ENCODE data around the gene CDC42EP5.
"Not testable (repeated sequence)": the region's sequence is repeated elsewhere in the genome, so short reads cannot be mapped to it uniquely, and the experiment has no call there.

CDC42EP5 gene

DNA sequence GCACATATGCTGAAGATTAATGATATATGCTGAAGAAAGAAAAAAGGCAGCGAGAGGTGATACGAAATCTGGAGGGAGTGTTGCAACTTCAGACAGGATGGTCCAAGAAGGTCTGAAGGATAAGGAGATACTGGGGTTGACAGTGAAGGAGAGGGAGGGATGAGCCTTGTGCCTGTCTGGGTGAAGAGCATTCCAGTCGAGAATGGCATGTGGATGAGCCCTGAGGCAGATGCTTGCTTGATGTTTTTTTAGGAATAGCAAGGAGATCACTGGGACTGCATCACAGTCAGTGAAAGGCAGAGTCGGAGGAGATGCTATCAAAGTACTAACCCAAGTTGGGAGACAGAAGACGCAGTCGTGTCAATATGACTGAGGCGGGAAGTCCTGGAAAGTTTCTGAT is 16.2 kb upstream of the CDC42EP5 start:
- no peak for FAIRE-seq

DNA sequence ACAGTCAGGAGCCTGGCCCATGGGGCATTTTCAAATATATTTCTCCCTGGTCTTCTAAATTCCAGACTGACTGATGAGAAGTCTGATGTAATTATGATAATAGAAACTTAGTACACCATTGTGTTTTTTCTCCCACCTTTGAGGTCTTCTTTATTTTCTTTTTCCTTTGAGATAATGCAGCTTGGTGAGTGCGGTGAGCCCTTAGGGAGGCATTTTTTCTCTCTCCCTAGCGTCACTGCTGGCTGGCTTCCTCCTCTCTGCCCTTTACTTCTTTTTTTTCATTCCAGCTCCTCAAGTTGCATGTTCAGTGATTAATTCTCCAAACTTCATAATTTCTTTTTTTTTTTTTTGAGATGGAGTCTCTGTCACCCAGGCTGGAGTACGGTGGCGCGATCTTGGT is 12.8 kb upstream of the CDC42EP5 start:
- FAIRE-seq: no peak

DNA sequence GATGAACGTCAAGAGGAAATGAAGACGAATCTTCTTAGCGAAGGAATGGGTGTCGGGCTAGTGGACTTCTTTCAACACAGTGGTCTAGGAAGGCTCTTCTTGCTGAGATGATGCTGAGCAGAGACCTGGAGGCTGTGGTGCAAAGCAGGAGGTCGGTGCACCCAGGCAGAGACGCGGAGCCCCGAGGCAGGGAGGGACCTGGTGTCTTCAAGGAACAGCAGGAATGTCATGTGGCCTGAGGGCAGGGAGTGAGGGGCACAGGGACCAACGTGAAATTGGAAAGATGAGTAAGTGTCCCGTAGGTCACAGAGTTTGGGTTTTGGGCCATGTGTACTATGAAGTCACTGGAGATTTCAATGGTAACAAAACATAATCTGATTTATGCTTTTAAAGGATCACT is 11.4 kb upstream of the CDC42EP5 start:
- no peak for FAIRE-seq

DNA sequence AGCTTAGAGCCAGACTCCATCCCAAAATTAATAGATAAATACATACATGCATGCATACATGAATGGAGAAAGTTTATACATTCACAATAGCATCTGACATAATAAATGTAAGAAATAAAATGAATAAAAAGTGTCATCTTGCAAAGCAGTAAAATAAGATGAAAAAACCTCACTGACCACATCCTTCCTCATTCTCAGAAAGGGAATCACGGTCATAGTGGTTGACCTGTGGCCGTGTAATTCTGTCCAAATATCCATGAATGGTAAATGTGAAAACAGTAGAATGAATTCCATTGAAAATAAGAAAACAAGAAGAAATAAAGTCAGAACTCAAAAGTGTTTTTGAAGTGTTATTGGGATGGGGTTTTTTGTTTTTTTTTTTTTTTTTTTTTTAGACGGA is 9.8 kb upstream of the CDC42EP5 start:
- no peak for FAIRE-seq

DNA sequence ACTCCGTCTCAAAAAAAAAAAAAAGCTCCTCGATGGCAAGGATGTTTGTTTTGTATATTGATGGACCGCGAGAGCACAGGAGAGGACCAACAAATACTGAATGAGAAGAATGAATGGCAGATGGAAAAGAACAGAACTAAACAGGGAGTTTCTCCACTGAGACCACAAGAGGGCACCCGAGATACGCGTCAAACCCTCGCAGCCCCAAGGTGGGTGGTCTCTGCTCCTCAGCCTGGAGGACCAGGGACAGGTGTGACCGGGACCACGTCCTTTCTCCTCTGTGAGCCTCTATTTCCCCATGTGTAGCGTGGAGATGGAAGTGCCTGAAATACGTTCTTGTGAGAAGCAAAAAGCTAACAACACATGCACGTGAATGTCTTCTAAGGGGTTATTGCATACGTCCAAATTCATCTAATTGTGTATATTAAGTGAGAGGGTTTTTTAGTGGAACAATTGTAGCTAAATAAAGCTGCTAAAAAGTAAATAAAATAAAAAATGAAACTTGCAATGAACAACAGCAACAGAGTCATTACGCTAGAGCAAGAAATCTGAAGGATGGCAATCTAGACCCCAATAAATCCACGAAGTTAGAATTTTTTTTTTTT is 8.3 kb upstream of the CDC42EP5 start:
- no peak for FAIRE-seq

DNA sequence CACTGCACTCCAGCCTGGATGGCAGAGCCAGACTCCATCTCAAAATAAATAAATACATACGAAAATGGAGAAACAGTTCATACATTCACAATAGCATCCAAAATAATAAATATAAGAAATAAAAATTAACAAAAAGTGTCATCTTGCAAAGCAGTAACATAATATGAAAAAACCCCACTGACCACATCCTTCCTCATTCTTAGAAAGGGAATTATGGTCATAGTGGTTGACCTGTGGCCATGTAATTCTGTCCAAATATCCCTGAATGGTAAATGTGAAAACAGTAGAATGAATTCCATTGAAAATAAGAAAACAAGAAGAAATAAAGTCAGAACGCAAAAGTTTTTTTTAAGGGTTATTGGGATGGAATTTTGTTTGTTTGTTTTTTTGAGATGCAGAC is 7.0 kb upstream of the CDC42EP5 start:
- FAIRE-seq: no peak

DNA sequence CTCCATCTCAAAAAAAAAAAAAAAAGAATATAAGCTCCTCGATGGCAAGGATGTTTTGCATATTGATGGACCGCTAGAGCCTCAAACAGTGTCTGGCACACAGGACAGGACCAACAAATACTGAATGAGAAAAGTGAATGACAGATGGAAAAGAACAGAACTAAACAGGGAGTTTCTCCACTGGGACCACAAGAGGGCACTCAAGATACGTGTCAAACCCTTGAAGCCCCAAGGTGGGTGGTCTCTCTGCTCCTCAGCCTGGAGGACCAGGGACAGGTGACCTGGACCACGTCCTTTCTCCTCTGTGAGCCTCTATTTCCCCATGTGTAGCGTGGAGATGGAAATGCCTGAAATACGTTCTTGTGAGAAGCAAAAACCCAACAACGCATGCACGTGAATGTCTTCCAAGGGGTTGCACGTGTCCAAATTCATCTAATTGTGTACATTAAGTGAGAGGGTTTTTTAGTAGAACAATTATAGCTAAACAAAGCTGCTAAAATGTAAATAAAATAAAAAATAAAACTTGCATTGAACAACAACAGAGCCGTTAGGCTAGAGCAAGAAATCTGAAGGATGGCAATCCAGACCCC is 5.7 kb upstream of the CDC42EP5 start:
- peak; percentile 81 for FAIRE-seq

DNA sequence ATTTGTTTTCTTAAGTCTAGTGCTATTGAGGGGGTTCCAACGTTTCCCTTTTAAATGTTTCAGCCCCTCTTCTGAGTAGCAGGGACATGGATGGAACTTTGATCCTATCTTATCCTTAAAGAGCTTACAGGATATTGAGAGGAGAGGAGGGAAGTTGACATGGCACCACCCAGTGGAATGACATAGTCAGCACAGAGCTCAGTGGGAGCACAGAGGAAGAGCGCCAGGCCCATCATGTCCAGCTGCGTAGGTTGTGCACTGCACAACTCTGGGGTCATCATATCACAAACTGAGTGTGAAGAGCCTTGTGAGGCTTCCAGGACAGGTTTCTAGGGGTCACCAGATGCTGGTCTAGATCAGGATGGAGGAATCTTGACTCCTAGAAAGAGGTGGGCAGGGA is 4.6 kb upstream of the CDC42EP5 start:
- FAIRE-seq: no peak

DNA sequence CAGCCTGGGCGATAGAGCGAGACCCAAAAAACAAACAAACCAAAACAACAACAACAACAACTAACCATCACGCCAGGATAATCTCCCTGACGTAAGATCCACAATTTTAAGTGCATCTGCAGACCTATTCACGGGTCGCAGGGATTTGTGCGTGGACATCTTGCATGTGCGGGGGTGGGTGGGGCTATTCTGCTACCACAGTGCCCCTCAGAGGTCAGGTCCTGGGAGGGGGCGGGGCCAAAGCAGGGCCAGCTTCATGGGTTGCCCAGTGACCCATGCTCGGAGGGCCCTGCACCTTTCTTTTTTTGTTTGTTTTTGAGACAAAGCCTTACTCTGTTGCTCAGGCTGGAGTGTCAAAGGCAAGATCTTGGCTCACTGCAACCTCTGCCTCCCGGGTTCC is 2.6 kb upstream of the CDC42EP5 start:
- no peak for FAIRE-seq

DNA sequence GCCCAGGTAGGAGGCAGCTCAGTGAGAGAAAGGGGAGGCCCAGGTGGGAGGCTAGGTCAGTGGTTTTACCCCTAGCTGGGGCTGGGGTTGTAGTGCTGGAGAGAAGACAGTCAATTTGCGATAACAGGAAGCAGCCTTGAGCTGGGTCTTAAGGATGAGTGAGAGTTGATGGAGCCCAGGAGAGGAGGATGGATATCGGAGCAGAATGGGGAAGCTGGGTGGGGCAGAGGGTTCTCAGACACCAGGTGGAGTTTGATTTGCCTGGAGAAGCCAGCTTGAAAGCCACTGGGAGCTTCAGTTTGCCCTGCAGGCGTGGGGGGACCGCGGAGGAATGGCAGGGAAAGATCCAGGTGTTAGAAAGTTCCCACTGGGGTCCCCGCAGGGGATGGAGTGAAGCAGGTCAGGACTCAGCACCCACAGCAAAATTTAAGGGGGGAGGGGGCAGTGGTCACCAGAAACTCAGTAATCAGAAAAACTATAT is 836 bp upstream of the CDC42EP5 start:
- FAIRE-seq: no peak

DNA sequence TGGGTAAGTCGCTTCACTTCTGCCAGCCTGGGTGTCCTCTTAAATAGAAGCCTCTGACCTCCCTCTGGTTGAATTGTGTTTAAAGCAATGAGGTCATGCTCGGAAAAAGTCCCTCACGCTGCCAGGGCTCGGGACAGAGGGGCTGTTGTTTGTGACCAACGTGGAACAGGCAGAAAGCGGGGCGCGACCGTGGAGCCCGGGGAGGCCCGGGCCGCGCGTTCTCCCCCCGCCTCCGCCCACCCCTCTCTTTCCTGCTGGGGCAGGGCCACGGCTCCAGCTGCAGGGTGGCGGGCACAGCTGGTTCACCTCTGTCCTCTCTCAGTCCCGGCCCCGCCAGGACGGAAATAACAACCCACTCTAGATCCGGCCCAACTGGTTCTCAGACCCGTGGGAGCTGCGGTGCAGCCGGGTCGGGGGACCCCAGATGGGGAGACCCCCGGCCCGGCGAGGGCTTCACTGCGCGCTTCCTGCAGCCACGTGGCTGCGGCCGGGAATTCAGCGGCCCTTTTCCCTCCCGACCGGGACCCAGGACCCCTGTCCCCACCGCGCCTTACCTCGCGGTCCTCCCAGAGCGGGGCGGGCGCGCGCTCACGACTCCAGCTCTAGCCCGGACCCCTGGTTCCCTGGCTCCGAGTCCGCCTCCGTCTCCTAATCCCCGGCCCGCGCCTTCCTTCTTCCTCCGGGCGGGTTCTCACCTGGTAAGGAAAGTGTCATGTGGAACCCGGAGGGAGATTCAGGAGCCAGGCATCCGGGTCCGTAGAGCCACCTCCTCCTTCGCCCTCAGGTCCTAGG is 1.9 kb downstream of the CDC42EP5 start:
- no peak for FAIRE-seq

DNA sequence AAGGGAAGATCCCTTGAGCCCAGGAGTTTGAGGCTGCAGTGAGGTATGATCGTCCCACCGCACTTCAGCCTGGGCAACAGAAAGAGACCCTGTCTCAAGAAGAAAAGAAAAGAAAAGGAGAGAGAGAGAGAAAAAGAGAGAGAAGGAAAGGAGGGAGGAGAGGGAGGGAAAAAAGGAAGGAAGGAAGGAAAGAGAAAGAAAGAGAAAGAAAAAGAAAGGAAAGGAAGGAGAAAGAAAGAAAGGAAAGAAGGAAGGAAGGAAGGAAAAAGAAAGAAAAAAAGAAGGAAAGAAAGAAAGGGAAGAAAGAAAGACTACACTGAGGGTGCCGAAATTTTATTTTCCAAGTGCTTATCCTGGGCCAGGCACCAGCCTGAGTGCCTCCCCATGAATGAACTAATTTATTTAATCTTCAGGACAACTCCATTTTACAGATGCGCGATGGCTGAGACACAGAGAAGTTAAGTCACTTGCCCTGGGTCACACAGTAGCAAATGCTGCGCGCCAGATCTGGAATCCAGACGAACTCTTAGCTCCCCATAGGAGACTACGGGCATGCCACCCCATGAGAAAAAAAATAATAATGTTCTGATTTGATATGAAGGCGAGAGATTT is 2.7 kb downstream of the CDC42EP5 start:
- FAIRE-seq: no peak

DNA sequence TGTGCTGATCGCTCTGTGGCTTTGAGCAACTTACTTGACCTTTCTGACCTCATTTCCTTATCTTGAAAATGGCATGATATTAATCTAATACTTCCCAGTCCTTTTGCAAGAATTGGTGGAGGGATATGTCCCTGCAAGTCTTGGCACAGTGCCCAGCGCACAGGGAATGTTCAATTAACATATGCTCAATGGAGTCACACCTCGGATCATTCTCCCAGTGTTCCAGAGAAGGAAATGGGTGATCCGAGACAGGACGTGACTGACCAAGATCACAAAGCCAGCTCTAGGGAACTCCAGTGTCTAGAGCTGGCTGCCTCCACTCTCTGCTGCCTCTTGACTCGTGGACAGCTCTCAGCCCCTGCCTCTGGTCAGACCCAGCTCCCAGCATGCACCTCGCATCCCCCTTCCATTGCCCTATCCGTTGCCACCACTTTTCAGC is 3.6 kb downstream of the CDC42EP5 start:
- FAIRE-seq: no peak

DNA sequence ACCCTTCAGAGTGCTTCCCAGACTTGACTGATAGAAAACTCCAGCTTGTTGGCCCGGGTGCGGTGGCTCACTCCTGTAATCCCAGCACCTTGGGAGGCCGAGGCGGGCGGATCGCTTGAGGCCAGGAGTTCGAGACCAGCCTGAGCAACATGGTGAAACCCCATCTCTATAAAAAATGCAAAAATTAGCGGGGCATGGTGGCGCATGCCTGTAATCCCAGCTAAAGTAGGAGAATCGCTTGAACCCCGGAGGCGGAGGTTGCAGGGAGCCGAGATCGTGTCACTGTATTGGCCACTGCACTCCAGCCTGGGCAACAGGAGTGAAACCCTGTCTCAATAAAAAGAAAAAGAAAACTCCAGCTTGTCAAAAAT is 7.0 kb downstream of the CDC42EP5 start:
- not testable (repeated sequence) for FAIRE-seq

DNA sequence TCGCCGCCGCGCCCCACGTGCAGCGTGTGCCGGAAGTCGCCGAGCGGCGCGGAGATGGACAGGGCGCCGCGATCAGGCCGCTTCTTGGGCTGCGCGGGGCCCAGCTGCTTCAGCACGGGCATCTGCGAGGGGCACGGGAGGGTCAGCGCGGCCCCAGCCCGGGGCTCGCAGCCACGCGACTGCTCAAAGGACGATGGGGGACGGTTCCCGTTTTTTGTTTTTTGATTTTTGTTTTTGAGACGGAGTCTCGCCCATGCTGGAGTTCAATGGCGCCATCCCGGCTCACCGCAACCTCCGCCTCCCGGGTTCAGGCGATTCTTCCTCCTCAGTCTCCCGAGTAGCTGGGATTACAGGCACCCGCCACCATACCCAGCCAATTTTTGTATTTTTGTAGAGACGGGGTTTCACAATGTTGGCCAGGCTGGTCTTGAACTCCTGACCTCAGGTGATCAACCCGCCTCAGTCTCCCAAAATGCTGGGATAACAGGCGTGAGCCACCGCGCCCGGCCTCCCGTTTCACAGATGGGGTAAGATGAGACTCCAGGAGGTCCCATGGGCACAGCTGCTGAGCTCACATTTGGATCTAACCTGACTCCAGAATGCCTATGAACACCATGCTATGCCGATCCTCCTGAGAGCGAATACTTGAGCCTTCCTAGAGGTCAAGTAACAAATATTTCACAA is 7.5 kb downstream of the CDC42EP5 start:
- no peak for FAIRE-seq

DNA sequence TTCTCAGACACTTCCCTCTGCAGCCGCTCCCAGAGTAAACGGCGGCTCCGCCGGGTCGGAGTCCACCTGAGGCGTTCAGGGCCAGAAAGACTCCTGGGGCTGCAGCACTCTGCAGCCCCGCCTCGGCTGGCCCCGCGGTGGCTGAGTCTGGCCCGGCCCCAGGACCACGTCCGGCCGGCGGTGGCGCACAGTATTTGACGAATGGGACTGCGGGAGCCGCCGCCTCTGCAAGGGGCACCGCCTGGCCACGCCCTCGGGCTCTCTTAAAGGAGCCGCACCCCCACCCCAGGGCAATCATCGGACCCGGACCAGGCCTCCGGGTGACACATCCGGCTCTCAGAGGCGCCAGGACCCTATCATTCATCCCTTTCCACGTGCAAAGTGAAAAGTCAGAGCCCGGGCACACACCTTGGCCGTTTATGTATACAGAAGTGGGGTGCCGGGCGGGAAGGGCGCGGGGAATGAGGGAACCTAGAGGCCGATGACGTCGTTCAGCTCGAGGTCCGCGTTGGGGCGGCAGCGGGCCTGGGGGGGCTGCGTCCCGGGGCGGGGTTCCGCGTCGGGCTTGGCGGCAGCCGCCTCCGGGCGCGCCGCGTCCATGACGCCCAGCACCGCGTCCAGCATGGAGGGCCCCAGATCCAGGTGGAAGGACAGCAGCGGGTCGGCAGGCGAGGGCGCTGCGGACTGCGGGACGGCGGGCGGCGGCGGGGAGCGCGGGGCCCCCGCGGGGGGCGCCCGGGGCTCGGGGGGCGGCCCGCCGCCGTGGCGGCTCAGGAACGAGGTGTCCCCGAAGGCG is 8.3 kb downstream of the CDC42EP5 start:
- FAIRE-seq: peak; percentile 62

DNA sequence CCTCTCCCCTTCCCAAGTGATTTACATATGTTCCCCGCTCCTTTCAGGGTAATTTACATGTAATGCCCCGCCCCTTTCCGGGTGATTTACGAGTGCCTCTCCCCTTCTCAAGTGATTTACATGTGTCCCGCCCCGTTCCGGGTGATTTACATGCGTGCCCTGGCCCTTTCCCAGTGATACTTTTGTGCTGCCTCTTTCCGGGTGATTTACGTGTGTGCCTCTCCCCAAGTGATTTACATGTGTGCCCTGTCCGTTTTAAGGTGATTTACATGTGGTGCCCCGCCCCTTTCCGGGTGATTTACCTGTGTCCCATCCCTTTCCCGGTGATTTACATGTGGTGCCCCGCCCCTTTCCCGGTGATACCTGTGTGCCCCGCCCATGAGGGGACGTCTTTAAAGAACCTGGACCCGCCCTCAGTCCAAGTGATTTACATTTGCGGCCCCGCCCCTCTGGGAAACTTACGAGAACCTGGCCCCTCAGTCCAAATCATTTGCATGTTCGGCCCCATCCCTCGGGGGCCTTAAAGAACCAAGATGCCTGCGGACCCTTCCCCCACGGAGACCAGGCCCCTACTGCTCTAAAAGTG is 9.0 kb downstream of the CDC42EP5 start:
- no peak for FAIRE-seq

DNA sequence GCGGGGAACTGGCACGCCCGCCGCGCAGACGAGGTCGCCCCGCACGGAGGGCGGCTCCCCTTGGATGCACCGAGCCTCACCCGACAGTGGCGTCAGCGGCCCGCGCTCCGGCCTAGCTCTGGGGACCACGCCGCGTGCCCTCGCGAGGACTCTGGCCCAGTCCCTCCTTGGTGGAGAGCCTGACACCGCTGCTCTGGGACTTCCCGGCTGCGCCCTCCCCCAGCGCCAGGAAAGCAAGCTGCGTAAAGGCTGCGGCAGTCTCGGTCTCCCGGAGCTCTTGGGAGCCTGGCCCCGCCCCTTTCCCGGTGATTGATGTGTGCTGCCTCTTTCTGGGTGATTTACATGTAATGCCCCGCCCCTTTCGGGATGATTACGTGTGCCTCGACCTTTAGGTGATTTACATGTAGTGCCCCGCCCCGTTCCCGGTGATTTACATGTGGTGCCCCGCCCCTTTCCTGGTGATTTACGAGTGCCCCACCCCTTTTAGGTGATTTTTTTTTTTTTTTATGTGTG is 9.5 kb downstream of the CDC42EP5 start, which contains the start of gene LENG9:
Gene LENG9 (minus strand): TSS at position 248 of the 513 bp plus-strand sequence. CDS start 252 bp downstream, outside the sequence.
- FAIRE-seq: peak; percentile 100

DNA sequence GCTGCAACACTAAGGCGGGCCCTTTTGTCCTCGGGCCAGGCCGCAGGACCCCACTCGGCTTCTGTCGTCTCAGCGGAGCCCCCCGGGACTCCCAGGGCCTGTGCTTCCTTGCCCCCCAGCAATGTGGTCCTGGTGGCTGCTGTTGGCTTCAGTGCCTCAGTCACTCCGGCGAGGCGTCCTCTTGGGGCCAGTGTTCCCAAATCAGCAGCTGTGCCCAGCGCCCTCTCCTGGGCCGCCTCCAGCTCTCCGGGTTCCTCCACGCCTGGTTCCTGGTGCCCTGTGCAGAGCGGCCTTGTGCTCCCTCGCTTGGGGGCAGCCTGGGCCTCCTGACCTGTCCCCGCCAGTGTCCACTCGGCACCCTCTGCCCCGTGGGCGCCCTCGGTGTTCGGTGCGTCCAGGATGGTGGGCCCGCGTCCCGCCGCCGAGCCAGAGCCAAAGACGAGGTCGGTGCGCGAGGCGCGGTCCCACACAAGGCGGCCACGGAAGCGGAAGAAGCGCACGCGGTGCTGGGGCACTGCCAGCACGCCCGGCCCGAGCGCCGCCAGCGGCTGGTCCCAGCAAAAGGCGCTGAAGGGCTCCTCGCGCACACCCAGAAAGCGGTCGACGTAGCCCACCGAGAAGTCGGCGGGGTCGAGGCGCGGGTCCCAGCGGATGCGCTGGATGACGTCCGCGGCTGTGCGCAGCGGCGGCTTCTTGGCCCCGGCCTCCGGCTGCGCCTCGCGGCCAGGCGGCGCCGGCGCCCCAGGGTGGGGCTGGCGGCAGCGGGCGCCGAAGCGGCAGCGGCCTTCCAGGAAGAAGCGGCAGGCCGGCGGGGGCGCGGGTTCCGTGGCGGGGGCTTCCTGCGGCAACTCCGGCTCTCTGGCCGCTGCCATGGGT is 10.2 kb downstream of the CDC42EP5 start:
- FAIRE-seq: no peak

DNA sequence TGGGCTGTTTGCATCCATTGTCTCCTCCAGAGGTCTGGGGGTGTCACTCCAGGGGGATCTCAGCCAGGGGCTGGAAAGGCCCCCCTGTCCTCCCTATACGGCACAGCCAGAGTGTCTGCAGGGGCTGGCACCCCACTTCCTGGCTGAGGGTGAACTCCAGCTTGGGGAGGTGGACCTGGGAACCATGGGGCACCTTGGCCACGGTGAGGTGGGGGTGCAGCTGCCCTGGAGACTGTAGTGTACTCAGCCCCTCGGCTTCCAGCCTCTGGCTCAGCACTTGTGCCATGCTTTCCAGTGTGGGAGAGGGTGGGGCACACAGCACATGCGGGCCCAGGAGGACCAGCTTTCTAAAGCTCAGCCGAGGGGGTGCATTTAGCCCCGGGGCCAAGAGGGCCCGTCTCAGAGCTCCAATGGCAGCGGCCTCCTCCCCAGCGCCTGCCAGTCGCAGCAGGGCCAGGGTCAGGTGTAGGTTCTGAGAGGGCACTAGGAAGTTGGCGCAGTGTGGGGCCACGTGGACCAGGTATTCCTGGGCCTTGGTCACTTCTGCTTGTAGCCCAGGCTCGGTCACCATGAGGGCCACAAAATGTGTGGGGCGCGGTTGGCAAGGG is 10.9 kb downstream of the CDC42EP5 start:
- no peak for FAIRE-seq

All from G401.6 (cell line).